ENCODE results near the gene ADAMTS19. TPM values are rescaled to one million over a fixed set of nuclear protein-coding genes. Genes with fewer than 3 reads are reported as not detected.
A peak's percentile ranks its signal among the peaks of the same experiment; 100 is the strongest.
"Not testable (repeated sequence)": the region's sequence is repeated elsewhere in the genome, so short reads cannot be mapped to it uniquely, and the experiment has no call there.

Gene ADAMTS19
- not detected for total RNA-seq

GRCh38 chr5:129459777-129460671 lies at the start of gene ADAMTS19:
Gene ADAMTS19 (plus strand): TSS chr5:129460298. CDS start chr5:129460392, 94 bp downstream.
- intact Hi-C loops (cut with DNase I, micrococcal nuclease) = loop anchor here in 1 of 2 experiments (5.0 kb wide), 1 partner anchor 307 kb away; no protein-coding TSS in a partner anchor

GRCh38 chr5:129410488-129410887 lies 49.6 kb upstream of the ADAMTS19 start:
- H3K27me3 Mint-ChIP-seq = no peaks in the 10 kb centered on the region
- ChIA-PET CTCF (no interaction called here), POLR2A (no interaction called here)
- H3K27ac Mint-ChIP-seq = no peak overlapping the region
- ATAC-seq (no peak), DNase-seq (no peak)
- H3K36me3 Mint-ChIP-seq (ENCODE audit: low read depth) = no peaks in the 10 kb centered on the region
- no peaks in the 10 kb centered on the region for H3K4me1 Mint-ChIP-seq
- H3K9me3 Mint-ChIP-seq (ENCODE audit: low read depth) = peaks cover 7% of the 10 kb centered on the region
- H3K4me3 Mint-ChIP-seq = no peak overlapping the region
- intact Hi-C loops (cut with DNase I, micrococcal nuclease) = no loop called here

More at GRCh38 chr5:129459777-129460671, at the start of gene ADAMTS19:
- Mint-ChIP-seq H3K36me3 (ENCODE audit: low read depth) (peaks cover 1% of the 10 kb centered on the region), H3K9me3 (ENCODE audit: low read depth) (no peaks in the 10 kb centered on the region), H3K4me3 (peak within 1 kb of the TSS; percentile 56), H3K27ac (no peak within 1 kb of the TSS), H3K27me3 (peaks cover 41% of the 10 kb centered on the region), H3K4me1 (peaks cover 11% of the 10 kb centered on the region)
- POLR2A ChIA-PET = no interaction called here
- CTCF ChIA-PET = no interaction called here
- DNase-seq (peak; percentile 69), ATAC-seq (peak; percentile 91)

- no peak for ATAC-seq
- ChIA-PET POLR2A (no interaction called here), CTCF (no interaction called here)
- H3K9me3 Mint-ChIP-seq (ENCODE audit: low read depth) = peaks cover 12% of the 10 kb centered on the region
- no peak for DNase-seq
- no peaks in the 10 kb centered on the region for H3K27me3 Mint-ChIP-seq
- H3K4me3 Mint-ChIP-seq = no peak overlapping the region
- intact Hi-C loops (cut with DNase I, micrococcal nuclease) = no loop called here
- H3K27ac Mint-ChIP-seq = no peak overlapping the region
- H3K4me1 Mint-ChIP-seq = no peaks in the 10 kb centered on the region
- H3K36me3 Mint-ChIP-seq (ENCODE audit: low read depth) = no peaks in the 10 kb centered on the region
Measured at GRCh38 chr5:129412721-129413120, 47.4 kb upstream of the ADAMTS19 start.

- ChIA-PET POLR2A (no interaction called here), CTCF (no interaction called here)
- DNase-seq (no peak), ATAC-seq (no peak)
- no peaks in the 10 kb centered on the region for H3K4me1 Mint-ChIP-seq
- H3K9me3 Mint-ChIP-seq (ENCODE audit: low read depth) = peaks cover 12% of the 10 kb centered on the region
- intact Hi-C loops (cut with DNase I, micrococcal nuclease) = no loop called here
- no peak overlapping the region for H3K4me3 Mint-ChIP-seq
- no peaks in the 10 kb centered on the region for H3K27me3 Mint-ChIP-seq
- no peaks in the 10 kb centered on the region for H3K36me3 Mint-ChIP-seq (ENCODE audit: low read depth)
- H3K27ac Mint-ChIP-seq = no peak overlapping the region
Measured at GRCh38 chr5:129413570-129413969, 46.5 kb upstream of the ADAMTS19 start.

- POLR2A ChIA-PET = no interaction called here
- Mint-ChIP-seq H3K27me3 (no peaks in the 10 kb centered on the region), H3K27ac (no peak overlapping the region), H3K9me3 (ENCODE audit: low read depth) (peaks cover 7% of the 10 kb centered on the region), H3K4me3 (no peak overlapping the region), H3K36me3 (ENCODE audit: low read depth) (no peaks in the 10 kb centered on the region), H3K4me1 (no peaks in the 10 kb centered on the region)
- DNase-seq (no peak), ATAC-seq (no peak)
- intact Hi-C loops (cut with DNase I, micrococcal nuclease) = no loop called here
- CTCF ChIA-PET = no interaction called here
Measured at GRCh38 chr5:129419292-129419691, 40.8 kb upstream of the ADAMTS19 start.

- CTCF ChIA-PET = no interaction called here
- ATAC-seq (no peak), DNase-seq (no peak)
- no peaks in the 10 kb centered on the region for H3K4me1 Mint-ChIP-seq
- no peaks in the 10 kb centered on the region for H3K36me3 Mint-ChIP-seq (ENCODE audit: low read depth)
- H3K4me3 Mint-ChIP-seq = no peak overlapping the region
- no peak overlapping the region for H3K27ac Mint-ChIP-seq
- POLR2A ChIA-PET = no interaction called here
- intact Hi-C loops (cut with DNase I, micrococcal nuclease) = no loop called here
- H3K9me3 Mint-ChIP-seq (ENCODE audit: low read depth) = peaks cover 4% of the 10 kb centered on the region
- no peaks in the 10 kb centered on the region for H3K27me3 Mint-ChIP-seq
Measured at GRCh38 chr5:129425031-129425430, 35.1 kb upstream of the ADAMTS19 start.

GRCh38 chr5:129426071-129426470 lies 34.0 kb upstream of the ADAMTS19 start:
- ChIA-PET CTCF (no interaction called here), POLR2A (no interaction called here)
- Mint-ChIP-seq H3K27me3 (no peaks in the 10 kb centered on the region), H3K9me3 (ENCODE audit: low read depth) (peaks cover 4% of the 10 kb centered on the region), H3K36me3 (ENCODE audit: low read depth) (no peaks in the 10 kb centered on the region), H3K4me1 (no peaks in the 10 kb centered on the region), H3K4me3 (no peak overlapping the region), H3K27ac (no peak overlapping the region)
- DNase-seq (no peak), ATAC-seq (no peak)
- intact Hi-C loops (cut with DNase I, micrococcal nuclease) = no loop called here

- ATAC-seq; CTCF ChIA-PET; H3K9me3 Mint-ChIP-seq (ENCODE audit: low read depth); intact Hi-C loops (cut with DNase I, micrococcal nuclease); H3K4me1 Mint-ChIP-seq; DNase-seq; POLR2A ChIA-PET; H3K27me3 Mint-ChIP-seq; H3K36me3 Mint-ChIP-seq (ENCODE audit: low read depth); H3K4me3 Mint-ChIP-seq; H3K27ac Mint-ChIP-seq: not testable (repeated sequence)
Measured at GRCh38 chr5:129428636-129429035, 31.5 kb upstream of the ADAMTS19 start.

- Mint-ChIP-seq H3K27me3 (no peaks in the 10 kb centered on the region), H3K4me3 (no peak overlapping the region), H3K4me1 (no peaks in the 10 kb centered on the region), H3K27ac (no peak overlapping the region), H3K9me3 (ENCODE audit: low read depth) (peaks cover 4% of the 10 kb centered on the region), H3K36me3 (ENCODE audit: low read depth) (no peaks in the 10 kb centered on the region)
- intact Hi-C loops (cut with DNase I, micrococcal nuclease) = no loop called here
- ChIA-PET CTCF (no interaction called here), POLR2A (no interaction called here)
- no peak for ATAC-seq
- DNase-seq = no peak
Measured at GRCh38 chr5:129431406-129431805, 28.7 kb upstream of the ADAMTS19 start.

- intact Hi-C loops (cut with DNase I, micrococcal nuclease) = no loop called here
- POLR2A ChIA-PET = no interaction called here
- no peaks in the 10 kb centered on the region for H3K9me3 Mint-ChIP-seq (ENCODE audit: low read depth)
- ATAC-seq (no peak), DNase-seq (no peak)
- H3K36me3 Mint-ChIP-seq (ENCODE audit: low read depth) = no peaks in the 10 kb centered on the region
- H3K27me3 Mint-ChIP-seq = no peaks in the 10 kb centered on the region
- CTCF ChIA-PET = no interaction called here
- no peaks in the 10 kb centered on the region for H3K4me1 Mint-ChIP-seq
- no peak overlapping the region for H3K27ac Mint-ChIP-seq
- no peak overlapping the region for H3K4me3 Mint-ChIP-seq
Measured at GRCh38 chr5:129438322-129438721, 21.8 kb upstream of the ADAMTS19 start.

- H3K27ac Mint-ChIP-seq = no peak overlapping the region
- DNase-seq = no peak
- CTCF ChIA-PET = no interaction called here
- H3K4me3 Mint-ChIP-seq = no peak overlapping the region
- H3K36me3 Mint-ChIP-seq (ENCODE audit: low read depth) = no peaks in the 10 kb centered on the region
- intact Hi-C loops (cut with DNase I, micrococcal nuclease) = no loop called here
- H3K27me3 Mint-ChIP-seq = no peaks in the 10 kb centered on the region
- H3K9me3 Mint-ChIP-seq (ENCODE audit: low read depth) = no peaks in the 10 kb centered on the region
- POLR2A ChIA-PET = no interaction called here
- ATAC-seq = no peak
- no peaks in the 10 kb centered on the region for H3K4me1 Mint-ChIP-seq
Measured at GRCh38 chr5:129440424-129440823, 19.7 kb upstream of the ADAMTS19 start.

GRCh38 chr5:129441096-129441495 lies 19.0 kb upstream of the ADAMTS19 start:
- ChIA-PET CTCF (no interaction called here), POLR2A (no interaction called here)
- no peaks in the 10 kb centered on the region for H3K4me1 Mint-ChIP-seq
- DNase-seq (no peak), ATAC-seq (no peak)
- intact Hi-C loops (cut with DNase I, micrococcal nuclease) = no loop called here
- H3K27ac Mint-ChIP-seq = no peak overlapping the region
- no peak overlapping the region for H3K4me3 Mint-ChIP-seq
- no peaks in the 10 kb centered on the region for H3K36me3 Mint-ChIP-seq (ENCODE audit: low read depth)
- no peaks in the 10 kb centered on the region for H3K9me3 Mint-ChIP-seq (ENCODE audit: low read depth)
- H3K27me3 Mint-ChIP-seq = no peaks in the 10 kb centered on the region
